SK-MEL-5 (cell line): Measurements from ENCODE around the gene RHCG. TPM values are rescaled to one million over a fixed set of nuclear protein-coding genes. Genes with fewer than 3 reads are reported as not detected.
A peak's percentile ranks its signal among the peaks of the same experiment; 100 is the strongest.

Source experiments
- DNase-seq: peaks from one replicate; pipeline ENCODE4 v3.0.0-alpha.2; 2016; ENCODE audit warnings: low read depth, low spot score
- in situ Hi-C: cut with HindIII; loops from 2 replicates; pipeline ENCODE4 v1.10.0; 2016; ENCODE audit warnings: low sequenced_read_pairs, high pct_unique_total_duplicates, low pct_unique_long_range_greater_than_20kb
- total RNA-seq: library from RNA; depleted of rRNA; stranded (reverse); fragments of >200 nt; shearing (Covaris generic); gene quantifications from 2 replicates; pipeline ENCODE4 v1.2.3, GENCODE V29; 2014

Gene RHCG
- total RNA-seq, 1 experiment from 2014 or later = 10.4 TPM

- no peak for DNase-seq
- in situ Hi-C loops = no loop called here
Observed at GRCh38 chr15:89513284-89513683, 16.9 kb upstream of the RHCG start.

GRCh38 chr15:89512631-89513030 is 16.2 kb upstream of the RHCG start:
- no peak for DNase-seq
- in situ Hi-C loops = no loop called here

- DNase-seq = no peak
- in situ Hi-C loops = no loop called here
Observed at GRCh38 chr15:89506026-89506686, 9.8 kb upstream of the RHCG start.

- no peak for DNase-seq
Observed at GRCh38 chr15:89504166-89504565, 7.8 kb upstream of the RHCG start.

GRCh38 chr15:89502867-89503595 is 6.6 kb upstream of the RHCG start:
- DNase-seq = no peak
- in situ Hi-C loops = no loop called here

More at GRCh38 chr15:89504166-89504565, 7.8 kb upstream of the RHCG start:
- in situ Hi-C loops = no loop called here

GRCh38 chr15:89501646-89502045 is 5.3 kb upstream of the RHCG start:
- DNase-seq = no peak
- in situ Hi-C loops = no loop called here

- DNase-seq = no peak
Observed at GRCh38 chr15:89500397-89501270, 4.3 kb upstream of the RHCG start.

GRCh38 chr15:89499156-89499555 is 2.8 kb upstream of the RHCG start:
- DNase-seq = no peak
- in situ Hi-C loops = no loop called here

More at GRCh38 chr15:89500397-89501270, 4.3 kb upstream of the RHCG start:
- in situ Hi-C loops = no loop called here

- no peak for DNase-seq
- in situ Hi-C loops = no loop called here
Observed at GRCh38 chr15:89498574-89498906, 2.2 kb upstream of the RHCG start.

GRCh38 chr15:89497231-89497630 is 848 bp upstream of the RHCG start:
- in situ Hi-C loops = no loop called here
- no peak for DNase-seq

GRCh38 chr15:89495638-89496145 is 691 bp downstream of the RHCG start:
- no peak for DNase-seq
- in situ Hi-C loops = no loop called here

- in situ Hi-C loops = no loop called here
- peak; percentile 71 for DNase-seq
Observed at GRCh38 chr15:89494941-89495637, 1.3 kb downstream of the RHCG start.

- no peak for DNase-seq
- in situ Hi-C loops = no loop called here
Observed at GRCh38 chr15:89494031-89494430, 2.4 kb downstream of the RHCG start.

GRCh38 chr15:89492934-89493631 is 3.3 kb downstream of the RHCG start:
- in situ Hi-C loops = no loop called here
- DNase-seq = no peak

GRCh38 chr15:89492111-89492641 is 4.2 kb downstream of the RHCG start:
- in situ Hi-C loops = no loop called here
- DNase-seq = peak; percentile 54

- in situ Hi-C loops = no loop called here
Observed at GRCh38 chr15:89490814-89491315, 5.5 kb downstream of the RHCG start.

More at GRCh38 chr15:89490814-89491315, 5.5 kb downstream of the RHCG start:
- DNase-seq = no peak
